ENCODE data around the gene CCSER1. TPM values are rescaled to one million over a fixed set of nuclear protein-coding genes. Genes with fewer than 3 reads are reported as not detected.

CCSER1 gene
- total and polyA plus RNA-seq, 2 experiments from 2014 or later: 2.9 to 3.4 TPM

DNA sequence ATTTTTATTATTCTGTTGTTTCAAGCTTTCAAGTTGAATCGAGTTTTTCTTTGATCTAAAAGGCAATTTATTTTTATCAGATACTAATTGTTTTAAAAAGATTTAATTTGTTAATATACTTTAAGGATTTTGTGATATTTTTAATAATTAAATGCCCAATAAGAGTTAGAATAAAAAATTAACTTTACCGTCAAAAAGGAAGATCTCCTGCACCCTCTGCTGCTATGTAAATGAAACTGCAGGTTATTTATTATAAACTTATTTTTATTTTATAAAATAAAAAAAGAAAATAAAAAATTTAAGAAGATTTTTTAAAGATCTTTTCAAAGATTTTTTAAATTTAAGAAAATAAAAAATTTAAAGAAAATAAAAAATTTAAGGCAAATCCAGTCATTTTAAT lies 166.1 kb downstream of the CCSER1 start:
- H3K27me3 ChIP-seq (ENCODE audit: insufficient read depth): no peaks in the 10 kb centered on the region
- no peaks in the 10 kb centered on the region for H4K20me1 ChIP-seq (replicated peaks; ENCODE audit: insufficient read depth)
- no peaks in the 10 kb centered on the region for H3F3A ChIP-seq (replicated peaks; ENCODE audit: low read depth)
- H3K4me1 ChIP-seq (ENCODE audit: insufficient read depth): no peaks in the 10 kb centered on the region
- no peak overlapping the region for H3K4me2 ChIP-seq
- H3K27me3 Mint-ChIP-seq (ENCODE audit: insufficient read depth, low read depth, poor library complexity): no peaks in the 10 kb centered on the region
- H3K36me3 Mint-ChIP-seq (ENCODE audit: low read depth): no peaks in the 10 kb centered on the region
- DNase-seq (ENCODE audit: low spot score) (peak; percentile 25), ATAC-seq (no peak)
- H3K9me3 Mint-ChIP-seq: no peaks in the 10 kb centered on the region
- H3K36me3 ChIP-seq (ENCODE audit: insufficient read depth): no peaks in the 10 kb centered on the region
- no peak overlapping the region for H2AFZ ChIP-seq
- no peak overlapping the region for H3K27ac Mint-ChIP-seq
- H3K27ac ChIP-seq (ENCODE audit: low read depth): no peak overlapping the region
- TF ChIP-seq JUNB (IDR thresholded peaks at IDR 0.05; ENCODE audit: unreplicated experiment) (no peak), CREB1 (CRISPR knock-in tag; IDR thresholded peaks at IDR 0.05; ENCODE audit: low read depth) (no peak), EZH2 (IDR thresholded peaks at IDR 0.05; ENCODE audit: low read depth, unreplicated experiment) (no peak)
- TF ChIP-seq, protein P1, sequence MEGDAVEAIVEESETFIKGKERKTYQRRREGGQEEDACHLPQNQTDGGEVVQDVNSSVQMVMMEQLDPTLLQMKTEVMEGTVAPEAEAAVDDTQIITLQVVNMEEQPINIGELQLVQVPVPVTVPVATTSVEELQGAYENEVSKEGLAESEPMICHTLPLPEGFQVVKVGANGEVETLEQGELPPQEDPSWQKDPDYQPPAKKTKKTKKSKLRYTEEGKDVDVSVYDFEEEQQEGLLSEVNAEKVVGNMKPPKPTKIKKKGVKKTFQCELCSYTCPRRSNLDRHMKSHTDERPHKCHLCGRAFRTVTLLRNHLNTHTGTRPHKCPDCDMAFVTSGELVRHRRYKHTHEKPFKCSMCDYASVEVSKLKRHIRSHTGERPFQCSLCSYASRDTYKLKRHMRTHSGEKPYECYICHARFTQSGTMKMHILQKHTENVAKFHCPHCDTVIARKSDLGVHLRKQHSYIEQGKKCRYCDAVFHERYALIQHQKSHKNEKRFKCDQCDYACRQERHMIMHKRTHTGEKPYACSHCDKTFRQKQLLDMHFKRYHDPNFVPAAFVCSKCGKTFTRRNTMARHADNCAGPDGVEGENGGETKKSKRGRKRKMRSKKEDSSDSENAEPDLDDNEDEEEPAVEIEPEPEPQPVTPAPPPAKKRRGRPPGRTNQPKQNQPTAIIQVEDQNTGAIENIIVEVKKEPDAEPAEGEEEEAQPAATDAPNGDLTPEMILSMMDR (conservative IDR thresholded peaks at IDR 0.05; ENCODE audit: low read depth in 2 of 2): peak in 1 of 2 experiments; percentile 58; a peak in 3 of 4 replicates
- peaks cover 4% of the 10 kb centered on the region; the same call in 1 of the 3 replicates for H3K4me1 Mint-ChIP-seq
- no peak overlapping the region for H3K4me3 Mint-ChIP-seq
- no peaks in the 10 kb centered on the region for H3K79me2 ChIP-seq (replicated peaks; ENCODE audit: insufficient read depth)
- no peak overlapping the region for H3K4me3 ChIP-seq
- no peaks in the 10 kb centered on the region for H3K9me2 ChIP-seq (ENCODE audit: insufficient read depth)

DNA sequence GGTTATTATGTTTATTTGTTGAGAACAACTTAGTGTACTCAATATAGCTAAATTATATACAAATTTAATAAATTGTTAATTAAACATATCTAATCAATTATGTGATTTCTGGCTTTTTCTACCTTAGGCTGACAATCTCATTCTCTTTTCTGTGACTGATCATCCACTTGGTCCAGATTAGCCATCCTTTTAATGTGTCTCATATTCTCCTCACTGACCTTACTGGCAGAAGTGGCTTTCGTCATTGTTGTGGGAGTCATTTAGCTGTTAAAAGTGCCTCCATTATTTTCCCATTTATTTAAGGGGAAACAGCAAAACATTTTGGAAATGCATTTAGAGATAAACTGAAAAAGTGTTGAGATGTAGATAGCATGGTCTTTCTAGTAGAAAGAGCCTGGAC lies 172.2 kb downstream of the CCSER1 start:
- Histone ChIP-seq H3K36me3 (ENCODE audit: insufficient read depth) (no peaks in the 10 kb centered on the region), H2AFZ (no peak overlapping the region), H4K20me1 (replicated peaks; ENCODE audit: insufficient read depth) (no peaks in the 10 kb centered on the region), H3K79me2 (replicated peaks; ENCODE audit: insufficient read depth) (no peaks in the 10 kb centered on the region), H3F3A (replicated peaks; ENCODE audit: low read depth) (no peaks in the 10 kb centered on the region), H3K27ac (ENCODE audit: low read depth) (no peak overlapping the region), H3K4me1 (ENCODE audit: insufficient read depth) (no peaks in the 10 kb centered on the region), H3K9me2 (ENCODE audit: insufficient read depth) (no peaks in the 10 kb centered on the region), H3K4me2 (no peak overlapping the region), H3K27me3 (ENCODE audit: insufficient read depth) (no peaks in the 10 kb centered on the region), H3K4me3 (no peak overlapping the region)
- peaks cover 1% of the 10 kb centered on the region for H3K27me3 Mint-ChIP-seq (ENCODE audit: insufficient read depth, low read depth, poor library complexity)
- DNase-seq (ENCODE audit: low spot score): no peak
- ATAC-seq: no peak
- no peaks in the 10 kb centered on the region for H3K4me1 Mint-ChIP-seq
- peaks cover 4% of the 10 kb centered on the region; the same call in 1 of the 3 replicates for H3K9me3 Mint-ChIP-seq
- no peak overlapping the region for H3K4me3 Mint-ChIP-seq
- no peak for TF ChIP-seq JUNB (IDR thresholded peaks at IDR 0.05; ENCODE audit: unreplicated experiment)
- TF ChIP-seq EZH2phosphoT487 (IDR thresholded peaks at IDR 0.05; ENCODE audit: unreplicated experiment): no peak
- no peak for TF ChIP-seq NANOG (IDR thresholded peaks at IDR 0.05; ENCODE audit: borderline replicate concordance)
- no peak for TF ChIP-seq ZNF114 (CRISPR knock-in tag; IDR thresholded peaks at IDR 0.05)
- TF ChIP-seq, protein P2, sequence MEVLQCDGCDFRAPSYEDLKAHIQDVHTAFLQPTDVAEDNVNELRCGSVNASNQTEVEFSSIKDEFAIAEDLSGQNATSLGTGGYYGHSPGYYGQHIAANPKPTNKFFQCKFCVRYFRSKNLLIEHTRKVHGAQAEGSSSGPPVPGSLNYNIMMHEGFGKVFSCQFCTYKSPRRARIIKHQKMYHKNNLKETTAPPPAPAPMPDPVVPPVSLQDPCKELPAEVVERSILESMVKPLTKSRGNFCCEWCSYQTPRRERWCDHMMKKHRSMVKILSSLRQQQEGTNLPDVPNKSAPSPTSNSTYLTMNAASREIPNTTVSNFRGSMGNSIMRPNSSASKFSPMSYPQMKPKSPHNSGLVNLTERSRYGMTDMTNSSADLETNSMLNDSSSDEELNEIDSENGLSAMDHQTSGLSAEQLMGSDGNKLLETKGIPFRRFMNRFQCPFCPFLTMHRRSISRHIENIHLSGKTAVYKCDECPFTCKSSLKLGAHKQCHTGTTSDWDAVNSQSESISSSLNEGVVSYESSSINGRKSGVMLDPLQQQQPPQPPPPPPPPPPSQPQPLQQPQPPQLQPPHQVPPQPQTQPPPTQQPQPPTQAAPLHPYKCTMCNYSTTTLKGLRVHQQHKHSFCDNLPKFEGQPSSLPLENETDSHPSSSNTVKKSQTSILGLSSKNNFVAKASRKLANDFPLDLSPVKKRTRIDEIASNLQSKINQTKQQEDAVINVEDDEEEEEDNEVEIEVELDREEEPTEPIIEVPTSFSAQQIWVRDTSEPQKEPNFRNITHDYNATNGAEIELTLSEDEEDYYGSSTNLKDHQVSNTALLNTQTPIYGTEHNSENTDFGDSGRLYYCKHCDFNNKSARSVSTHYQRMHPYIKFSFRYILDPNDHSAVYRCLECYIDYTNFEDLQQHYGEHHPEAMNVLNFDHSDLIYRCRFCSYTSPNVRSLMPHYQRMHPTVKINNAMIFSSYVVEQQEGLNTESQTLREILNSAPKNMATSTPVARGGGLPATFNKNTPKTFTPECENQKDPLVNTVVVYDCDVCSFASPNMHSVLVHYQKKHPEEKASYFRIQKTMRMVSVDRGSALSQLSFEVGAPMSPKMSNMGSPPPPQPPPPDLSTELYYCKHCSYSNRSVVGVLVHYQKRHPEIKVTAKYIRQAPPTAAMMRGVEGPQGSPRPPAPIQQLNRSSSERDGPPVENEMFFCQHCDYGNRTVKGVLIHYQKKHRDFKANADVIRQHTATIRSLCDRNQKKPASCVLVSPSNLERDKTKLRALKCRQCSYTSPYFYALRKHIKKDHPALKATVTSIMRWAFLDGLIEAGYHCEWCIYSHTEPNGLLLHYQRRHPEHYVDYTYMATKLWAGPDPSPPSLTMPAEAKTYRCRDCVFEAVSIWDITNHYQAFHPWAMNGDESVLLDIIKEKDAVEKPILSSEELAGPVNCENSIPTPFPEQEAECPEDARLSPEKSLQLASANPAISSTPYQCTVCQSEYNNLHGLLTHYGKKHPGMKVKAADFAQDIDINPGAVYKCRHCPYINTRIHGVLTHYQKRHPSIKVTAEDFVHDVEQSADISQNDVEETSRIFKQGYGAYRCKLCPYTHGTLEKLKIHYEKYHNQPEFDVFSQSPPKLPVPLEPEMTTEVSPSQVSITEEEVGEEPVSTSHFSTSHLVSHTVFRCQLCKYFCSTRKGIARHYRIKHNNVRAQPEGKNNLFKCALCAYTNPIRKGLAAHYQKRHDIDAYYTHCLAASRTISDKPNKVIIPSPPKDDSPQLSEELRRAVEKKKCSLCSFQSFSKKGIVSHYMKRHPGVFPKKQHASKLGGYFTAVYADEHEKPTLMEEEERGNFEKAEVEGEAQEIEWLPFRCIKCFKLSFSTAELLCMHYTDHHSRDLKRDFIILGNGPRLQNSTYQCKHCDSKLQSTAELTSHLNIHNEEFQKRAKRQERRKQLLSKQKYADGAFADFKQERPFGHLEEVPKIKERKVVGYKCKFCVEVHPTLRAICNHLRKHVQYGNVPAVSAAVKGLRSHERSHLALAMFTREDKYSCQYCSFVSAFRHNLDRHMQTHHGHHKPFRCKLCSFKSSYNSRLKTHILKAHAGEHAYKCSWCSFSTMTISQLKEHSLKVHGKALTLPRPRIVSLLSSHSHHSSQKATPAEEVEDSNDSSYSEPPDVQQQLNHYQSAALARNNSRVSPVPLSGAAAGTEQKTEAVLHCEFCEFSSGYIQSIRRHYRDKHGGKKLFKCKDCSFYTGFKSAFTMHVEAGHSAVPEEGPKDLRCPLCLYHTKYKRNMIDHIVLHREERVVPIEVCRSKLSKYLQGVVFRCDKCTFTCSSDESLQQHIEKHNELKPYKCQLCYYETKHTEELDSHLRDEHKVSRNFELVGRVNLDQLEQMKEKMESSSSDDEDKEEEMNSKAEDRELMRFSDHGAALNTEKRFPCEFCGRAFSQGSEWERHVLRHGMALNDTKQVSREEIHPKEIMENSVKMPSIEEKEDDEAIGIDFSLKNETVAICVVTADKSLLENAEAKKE (CRISPR knock-in tag; IDR thresholded peaks at IDR 0.05): no peak
- TF ChIP-seq, protein P3, sequence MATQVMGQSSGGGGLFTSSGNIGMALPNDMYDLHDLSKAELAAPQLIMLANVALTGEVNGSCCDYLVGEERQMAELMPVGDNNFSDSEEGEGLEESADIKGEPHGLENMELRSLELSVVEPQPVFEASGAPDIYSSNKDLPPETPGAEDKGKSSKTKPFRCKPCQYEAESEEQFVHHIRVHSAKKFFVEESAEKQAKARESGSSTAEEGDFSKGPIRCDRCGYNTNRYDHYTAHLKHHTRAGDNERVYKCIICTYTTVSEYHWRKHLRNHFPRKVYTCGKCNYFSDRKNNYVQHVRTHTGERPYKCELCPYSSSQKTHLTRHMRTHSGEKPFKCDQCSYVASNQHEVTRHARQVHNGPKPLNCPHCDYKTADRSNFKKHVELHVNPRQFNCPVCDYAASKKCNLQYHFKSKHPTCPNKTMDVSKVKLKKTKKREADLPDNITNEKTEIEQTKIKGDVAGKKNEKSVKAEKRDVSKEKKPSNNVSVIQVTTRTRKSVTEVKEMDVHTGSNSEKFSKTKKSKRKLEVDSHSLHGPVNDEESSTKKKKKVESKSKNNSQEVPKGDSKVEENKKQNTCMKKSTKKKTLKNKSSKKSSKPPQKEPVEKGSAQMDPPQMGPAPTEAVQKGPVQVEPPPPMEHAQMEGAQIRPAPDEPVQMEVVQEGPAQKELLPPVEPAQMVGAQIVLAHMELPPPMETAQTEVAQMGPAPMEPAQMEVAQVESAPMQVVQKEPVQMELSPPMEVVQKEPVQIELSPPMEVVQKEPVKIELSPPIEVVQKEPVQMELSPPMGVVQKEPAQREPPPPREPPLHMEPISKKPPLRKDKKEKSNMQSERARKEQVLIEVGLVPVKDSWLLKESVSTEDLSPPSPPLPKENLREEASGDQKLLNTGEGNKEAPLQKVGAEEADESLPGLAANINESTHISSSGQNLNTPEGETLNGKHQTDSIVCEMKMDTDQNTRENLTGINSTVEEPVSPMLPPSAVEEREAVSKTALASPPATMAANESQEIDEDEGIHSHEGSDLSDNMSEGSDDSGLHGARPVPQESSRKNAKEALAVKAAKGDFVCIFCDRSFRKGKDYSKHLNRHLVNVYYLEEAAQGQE (IDR thresholded peaks at IDR 0.05; ENCODE audit: unreplicated experiment): no peak
- TF ChIP-seq EZH2 (IDR thresholded peaks at IDR 0.05; ENCODE audit: low read depth, unreplicated experiment): no peak
- H3K27ac Mint-ChIP-seq: no peak overlapping the region
- H3K36me3 Mint-ChIP-seq (ENCODE audit: low read depth): no peaks in the 10 kb centered on the region; the same call in 2 of the 3 replicates
